Mononuclear cell (primary cell): ENCODE measurements around the gene PAX5. TPM values are rescaled to one million over a fixed set of nuclear protein-coding genes. Genes with fewer than 3 reads are reported as not detected.
"Not testable (repeated sequence)": the region's sequence is repeated elsewhere in the genome, so short reads cannot be mapped to it uniquely, and the experiment has no call there.

ENCODE experiments used
- H3K27me3 ChIP-seq: 2 replicates; pipeline ENCODE4 v1.6.0; 2011; ENCODE audit warnings: low read length, control low read depth; ENCODE audit not compliant: insufficient read depth
- H3K4me1 ChIP-seq: 2 replicates; pipeline ENCODE4 v1.5.1; 2011; ENCODE audit warnings: mild to moderate bottlenecking, low read length, control low read depth; ENCODE audit not compliant: insufficient read depth
- H3K4me3 ChIP-seq: 2 replicates; pipeline ENCODE4 v1.5.1; 2011; ENCODE audit warnings: mild to moderate bottlenecking, low read length, moderate library complexity
- H3K9me3 ChIP-seq: 2 replicates; pipeline ENCODE4 v1.5.1; 2011; ENCODE audit warnings: low read depth, mild to moderate bottlenecking, control low read depth, low read length
- total RNA-seq: library from RNA; depleted of rRNA; stranded (reverse); fragments of >200 nt; gene quantifications from one replicate; pipeline ENCODE4 v1.2.3, GENCODE V29; 2012

Gene PAX5
- total RNA-seq: 12.6 TPM

- H3K9me3 ChIP-seq: no peaks in the 10 kb centered on the region
- H3K4me3 ChIP-seq: peak within 1 kb of the TSS; percentile 44
- peaks cover 99% of the 10 kb centered on the region for H3K27me3 ChIP-seq
Observed at GRCh38 chr9:37033682-37034304, at the start of gene PAX5. Gene PAX5, minus strand, starts transcription at chr9:37034268. Its CDS starts 237 bp downstream, at chr9:37034031.

GRCh38 chr9:37083654-37084053 lies 49.6 kb upstream of the PAX5 start:
- Histone ChIP-seq H3K9me3 (no peaks in the 10 kb centered on the region), H3K4me3 (no peak overlapping the region), H3K27me3 (no peaks in the 10 kb centered on the region), H3K4me1 (peaks cover 29% of the 10 kb centered on the region)

More at GRCh38 chr9:37033682-37034304, at the start of gene PAX5:
- H3K4me1 ChIP-seq: peaks cover 69% of the 10 kb centered on the region

- Histone ChIP-seq H3K4me3 (no peak overlapping the region), H3K27me3 (no peaks in the 10 kb centered on the region), H3K4me1 (peaks cover 29% of the 10 kb centered on the region), H3K9me3 (no peaks in the 10 kb centered on the region)
Observed at GRCh38 chr9:37082214-37082765, 48.2 kb upstream of the PAX5 start.

GRCh38 chr9:37081507-37081906 lies 47.4 kb upstream of the PAX5 start:
- not testable (repeated sequence) for H3K9me3 ChIP-seq, H3K27me3 ChIP-seq, H3K4me3 ChIP-seq
- peaks cover 29% of the 10 kb centered on the region for H3K4me1 ChIP-seq

- Histone ChIP-seq H3K4me1 (peaks cover 30% of the 10 kb centered on the region), H3K4me3 (peak overlapping the region; percentile 88)
- H3K27me3 ChIP-seq, H3K9me3 ChIP-seq: not testable (repeated sequence)
Observed at GRCh38 chr9:37080165-37080628, 46.1 kb upstream of the PAX5 start.

GRCh38 chr9:37079370-37080164 lies 45.5 kb upstream of the PAX5 start:
- peaks cover 29% of the 10 kb centered on the region for H3K4me1 ChIP-seq
- peak overlapping the region; percentile 88 for H3K4me3 ChIP-seq
- no peaks in the 10 kb centered on the region for H3K27me3 ChIP-seq
- no peaks in the 10 kb centered on the region for H3K9me3 ChIP-seq

GRCh38 chr9:37074790-37075189 lies 40.7 kb upstream of the PAX5 start:
- not testable (repeated sequence) for H3K9me3 ChIP-seq, H3K4me3 ChIP-seq, H3K27me3 ChIP-seq
- peaks cover 10% of the 10 kb centered on the region for H3K4me1 ChIP-seq

- peaks cover 15% of the 10 kb centered on the region for H3K4me1 ChIP-seq
- no peaks in the 10 kb centered on the region for H3K9me3 ChIP-seq
- no peak overlapping the region for H3K4me3 ChIP-seq
- peaks cover 2% of the 10 kb centered on the region for H3K27me3 ChIP-seq
Observed at GRCh38 chr9:37066139-37066725, 32.2 kb upstream of the PAX5 start.

- peaks cover 15% of the 10 kb centered on the region for H3K4me1 ChIP-seq
- H3K9me3 ChIP-seq: no peaks in the 10 kb centered on the region
- H3K4me3 ChIP-seq: no peak overlapping the region
- H3K27me3 ChIP-seq: peaks cover 2% of the 10 kb centered on the region
Observed at GRCh38 chr9:37062336-37062735, 28.3 kb upstream of the PAX5 start.

GRCh38 chr9:37061768-37062167 lies 27.7 kb upstream of the PAX5 start:
- H3K9me3 ChIP-seq: no peaks in the 10 kb centered on the region
- no peak overlapping the region for H3K4me3 ChIP-seq
- peaks cover 15% of the 10 kb centered on the region for H3K4me1 ChIP-seq
- H3K27me3 ChIP-seq: peaks cover 2% of the 10 kb centered on the region

GRCh38 chr9:37060833-37061232 lies 26.8 kb upstream of the PAX5 start:
- peaks cover 13% of the 10 kb centered on the region for H3K4me1 ChIP-seq

GRCh38 chr9:37056046-37056920 lies 22.2 kb upstream of the PAX5 start:
- H3K4me1 ChIP-seq: no peaks in the 10 kb centered on the region

More at GRCh38 chr9:37060833-37061232, 26.8 kb upstream of the PAX5 start:
- Histone ChIP-seq H3K4me3 (no peak overlapping the region), H3K9me3 (no peaks in the 10 kb centered on the region), H3K27me3 (peaks cover 2% of the 10 kb centered on the region)

GRCh38 chr9:37054363-37054720 lies 20.3 kb upstream of the PAX5 start:
- not testable (repeated sequence) for H3K9me3 ChIP-seq, H3K27me3 ChIP-seq, H3K4me1 ChIP-seq, H3K4me3 ChIP-seq

More at GRCh38 chr9:37056046-37056920, 22.2 kb upstream of the PAX5 start:
- Histone ChIP-seq H3K27me3 (peaks cover 3% of the 10 kb centered on the region), H3K4me3 (no peak overlapping the region), H3K9me3 (no peaks in the 10 kb centered on the region)

- Histone ChIP-seq H3K9me3 (no peaks in the 10 kb centered on the region), H3K4me1 (no peaks in the 10 kb centered on the region), H3K27me3 (peaks cover 3% of the 10 kb centered on the region), H3K4me3 (no peak overlapping the region)
Observed at GRCh38 chr9:37053684-37054362, 19.8 kb upstream of the PAX5 start.
